ENCODE results near the gene SNAP47.

DNA sequence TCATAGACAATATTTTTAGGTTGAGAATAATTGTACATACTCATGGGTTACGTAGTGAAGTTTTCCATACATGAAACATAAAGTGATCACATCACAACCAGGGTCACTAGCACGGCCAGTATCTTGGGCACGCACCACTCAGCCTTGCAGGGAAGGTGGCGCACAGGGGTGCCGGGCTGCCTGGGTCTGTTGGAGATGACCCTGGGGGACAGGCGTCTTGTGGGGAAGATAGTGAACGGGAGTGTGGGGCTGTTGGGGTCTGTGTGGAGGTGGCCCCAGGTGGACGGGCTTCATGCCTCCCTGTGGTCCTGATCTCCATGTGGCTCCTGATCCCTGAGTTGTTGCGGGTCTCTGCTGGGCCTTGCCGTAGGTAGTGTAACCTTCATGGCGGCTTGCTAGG is 41.9 kb downstream of the SNAP47 start:
- TF ChIP-seq REST (IDR thresholded peaks at IDR 0.05; ENCODE audit: borderline replicate concordance) (no peak), CTCF (IDR thresholded peaks at IDR 0.05; ENCODE audit: poor library complexity, severe bottlenecking) (no peak), MXI1 (conservative IDR thresholded peaks at IDR 0.05; ENCODE audit: poor library complexity, severe bottlenecking) (no peak), POLR2AphosphoS5 (IDR thresholded peaks at IDR 0.05) (no peak), RAD21 (conservative IDR thresholded peaks at IDR 0.05) (no peak), EP300 (conservative IDR thresholded peaks at IDR 0.05; ENCODE audit: poor library complexity, severe bottlenecking) (no peak)
